M059J (cell line): ENCODE results near the gene SFTPA1. TPM values are rescaled to one million over a fixed set of nuclear protein-coding genes. Genes with fewer than 3 reads are reported as not detected.
"Not testable (repeated sequence)": the region's sequence is repeated elsewhere in the genome, so short reads cannot be mapped to it uniquely, and the experiment has no call there.

ENCODE experiments used
- DNase-seq: peaks from one replicate; pipeline ENCODE4 v3.0.0-alpha.2; 2012; ENCODE audit warnings: low read depth
- total RNA-seq: library from RNA; depleted of rRNA; stranded (reverse); fragments of >200 nt; shearing (Covaris generic); gene quantifications from 2 replicates; pipeline ENCODE4 v1.2.3, GENCODE V29; 2014; rRNA removed

Gene SFTPA1
- total RNA-seq, 1 experiment from 2014 or later = not detected

- peak; percentile 51 for DNase-seq
These were observed 646 bp downstream of the SFTPA1 start for GRCh38 chr10:79611193-79611976.

GRCh38 chr10:79615577-79615976, 4.8 kb downstream of the SFTPA1 start:
- DNase-seq = no peak

- no peak for DNase-seq
These were observed 5.4 kb downstream of the SFTPA1 start for GRCh38 chr10:79616164-79616563.

- DNase-seq = not testable (repeated sequence)
These were observed 12.9 kb downstream of the SFTPA1 start for GRCh38 chr10:79623663-79624062.

- no peak for DNase-seq
These were observed 16.3 kb downstream of the SFTPA1 start for GRCh38 chr10:79627075-79627474.

- DNase-seq = no peak
These were observed 17.3 kb downstream of the SFTPA1 start for GRCh38 chr10:79628083-79628482.

- DNase-seq = no peak
These were observed 18.5 kb downstream of the SFTPA1 start for GRCh38 chr10:79628988-79629954.

GRCh38 chr10:79629955-79630327, 19.2 kb downstream of the SFTPA1 start:
- no peak for DNase-seq

- not testable (repeated sequence) for DNase-seq
These were observed 26.0 kb downstream of the SFTPA1 start for GRCh38 chr10:79636654-79637199.

- no peak for DNase-seq
These were observed 27.6 kb downstream of the SFTPA1 start for GRCh38 chr10:79638318-79638717.

GRCh38 chr10:79652695-79653094, 42.0 kb downstream of the SFTPA1 start:
- not testable (repeated sequence) for DNase-seq

- DNase-seq = not testable (repeated sequence)
These were observed 52.5 kb downstream of the SFTPA1 start for GRCh38 chr10:79663287-79663686.

- not testable (repeated sequence) for DNase-seq
These were observed 53.9 kb downstream of the SFTPA1 start for GRCh38 chr10:79664686-79665085.

Other genes starting within 250 kb of the SFTPA1 start
- gene ZCCHC24, start 165.3 kb upstream of the SFTPA1 start, total RNA-seq = 9.8 and 18.2 TPM in 2 replicates
- gene EIF5AL1, start 98.4 kb upstream of the SFTPA1 start, total RNA-seq = 0.59 and 1.7 TPM in 2 replicates
- gene SFTPA2, start 50.5 kb upstream of the SFTPA1 start, total RNA-seq = 0.15 TPM in 1 of 2 replicates, not detected in the other
- gene NUTM2B, start 92.3 kb downstream of the SFTPA1 start, total RNA-seq = 0.10 and 0.32 TPM in 2 replicates
- gene NUTM2E, start 215.8 kb downstream of the SFTPA1 start, total RNA-seq = 0.05 TPM in 1 of 2 replicates, not detected in the other